Stimulated activated CD4-positive, alpha-beta T cell treated with anti-CD3 and anti-CD28 coated beads, Interleukin-2, amount 100 ng/mL, for 4 hours (primary cell): ENCODE results near the gene IFITM10.

Experiments
- DNase-seq: peaks from one replicate; pipeline ENCODE4 v3.0.0-alpha.2; 2020; ENCODE audit warnings: low read depth

The IFITM10 gene

DNA sequence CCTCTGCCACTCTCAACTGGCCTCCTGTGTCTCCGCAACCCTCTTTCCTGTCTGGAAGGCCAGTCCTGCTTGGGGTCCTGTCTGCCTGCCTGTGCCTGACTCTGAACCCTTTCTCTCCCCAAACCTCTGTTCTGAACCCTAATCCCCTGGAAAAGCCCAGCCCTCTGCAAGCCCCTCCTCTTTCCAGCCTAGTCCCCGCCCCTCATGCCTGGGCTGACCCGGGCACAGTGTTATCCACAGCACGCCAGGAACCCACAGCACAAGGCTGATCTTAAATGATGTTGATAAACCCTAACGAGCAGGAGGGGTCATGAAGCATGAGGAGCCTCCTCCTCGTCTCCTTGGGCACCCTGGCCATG is at the start of gene IFITM10:
Gene IFITM10 (minus strand): TSS at position 115 of the 359 bp plus-strand sequence. CDS start 153 bp downstream, outside the sequence.
- DNase-seq: no peak

DNA sequence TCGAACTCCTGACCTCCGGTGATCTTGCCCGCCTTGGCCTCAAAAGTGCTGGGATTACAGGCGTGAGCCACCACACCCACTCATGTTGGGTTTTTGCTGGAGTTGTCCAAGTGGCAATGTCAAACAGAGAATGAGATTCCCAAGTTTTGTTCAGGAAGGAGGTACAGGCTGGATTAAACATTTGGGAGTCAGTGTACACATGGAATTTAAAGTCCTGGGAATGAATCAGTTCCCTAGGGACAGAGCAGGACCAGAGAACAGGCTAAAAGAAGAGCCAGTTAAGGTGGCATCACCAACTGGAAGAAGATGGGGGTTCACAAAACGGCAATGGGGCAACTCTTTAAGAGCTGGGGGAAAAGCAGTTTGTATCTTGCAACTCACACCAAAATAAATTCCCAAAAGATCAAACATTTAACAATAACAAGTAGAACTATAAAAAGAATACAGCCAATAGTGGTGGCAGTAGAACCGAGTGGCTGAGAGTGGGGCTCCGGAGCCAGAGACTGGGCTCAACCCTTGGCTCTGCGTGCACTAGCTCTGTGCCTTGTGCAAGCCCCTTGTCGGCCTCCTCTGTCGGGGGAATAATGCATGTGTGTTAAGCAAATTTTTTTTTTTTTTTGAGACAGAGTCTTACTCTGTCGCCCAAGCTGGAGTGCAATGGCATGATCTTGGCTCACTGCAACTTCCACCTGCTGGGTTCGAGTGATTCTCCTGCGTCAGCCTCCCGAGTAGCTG is 47.2 kb upstream of the IFITM10 start:
- no peak for DNase-seq

DNA sequence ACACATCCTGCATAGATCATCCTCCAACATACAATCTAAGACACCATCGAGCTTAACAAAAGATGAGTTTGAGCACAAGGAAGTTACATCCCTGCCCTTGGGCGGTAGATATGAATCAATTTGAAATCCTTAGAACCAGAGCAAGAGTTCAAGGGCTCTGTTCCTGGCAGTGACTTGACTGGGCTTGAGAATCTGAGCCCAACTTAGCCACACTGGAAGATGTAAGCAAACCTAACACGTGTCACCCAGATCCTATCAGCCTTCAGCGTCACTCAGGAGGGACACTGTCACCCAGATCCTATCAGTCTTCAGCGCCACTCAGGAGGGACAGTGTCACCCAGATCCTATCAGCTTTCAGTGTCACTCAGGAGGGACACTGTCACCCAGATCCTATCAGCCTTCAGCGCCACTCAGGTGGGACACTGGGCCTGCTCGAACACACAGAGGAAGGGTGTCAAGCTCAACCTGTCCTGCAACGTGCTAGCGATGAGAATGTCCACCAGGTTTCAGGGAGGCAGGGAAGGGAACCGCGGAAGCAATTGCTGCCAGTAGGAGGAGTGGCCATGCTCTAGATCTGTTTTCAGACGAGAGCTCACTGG is 46.1 kb upstream of the IFITM10 start:
- DNase-seq: no peak

DNA sequence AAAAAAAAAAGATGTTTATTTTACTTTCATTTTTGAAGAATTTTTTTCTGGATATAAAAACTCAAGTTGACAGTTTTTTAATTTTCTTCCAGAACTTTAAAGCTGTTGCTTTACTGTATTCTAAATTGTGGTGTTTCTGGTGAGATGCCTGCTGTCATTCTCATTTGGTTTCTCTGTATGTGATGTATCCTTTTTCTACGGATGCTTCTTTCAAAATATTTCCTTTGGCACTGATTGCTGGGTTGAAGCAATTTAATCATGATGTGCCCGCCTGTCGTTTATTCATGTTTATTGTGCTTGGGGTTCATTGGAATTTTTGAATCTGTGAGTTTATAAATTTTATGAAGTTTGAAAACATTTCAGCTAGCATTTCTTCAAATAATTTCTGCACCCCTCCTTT is 42.7 kb upstream of the IFITM10 start:
- no peak for DNase-seq

DNA sequence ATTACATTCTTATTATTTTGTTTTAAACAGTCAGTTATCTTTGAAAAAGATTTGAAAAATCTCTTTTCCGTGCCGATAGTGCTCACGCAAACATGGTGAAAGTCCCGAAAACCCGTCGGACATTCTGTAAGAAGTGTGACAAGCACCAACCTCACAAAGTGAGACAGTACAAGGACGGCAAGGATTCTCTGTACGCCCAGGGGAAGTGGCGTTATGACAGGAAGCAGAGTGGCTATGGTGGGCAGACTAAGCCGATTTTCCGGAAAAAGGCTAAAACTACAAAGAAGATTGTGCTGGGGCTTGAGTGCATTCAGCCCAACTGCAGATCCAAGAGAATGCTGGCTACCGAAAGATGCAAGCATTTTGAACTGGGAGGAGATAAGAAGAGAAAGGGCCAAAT is 42.1 kb upstream of the IFITM10 start:
- no peak for DNase-seq

DNA sequence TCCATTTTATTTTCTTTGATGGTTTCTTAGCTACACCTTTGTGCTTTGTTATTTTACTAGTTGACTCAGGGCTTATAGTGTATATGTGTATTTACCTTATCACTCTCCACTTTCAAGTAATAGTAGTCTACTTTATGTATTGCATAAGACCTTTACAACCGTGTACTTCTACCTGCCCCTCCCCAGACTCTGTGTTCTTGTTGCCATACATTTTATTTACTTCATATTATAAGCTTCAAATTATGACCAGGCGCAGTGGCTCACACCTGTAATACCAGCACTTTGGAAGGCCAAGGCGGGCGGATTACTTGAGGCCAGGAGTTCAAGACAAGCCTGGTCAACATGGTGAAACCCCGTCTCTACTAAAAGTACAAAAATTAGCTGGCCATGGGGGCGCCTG is 41.5 kb upstream of the IFITM10 start:
- no peak for DNase-seq

DNA sequence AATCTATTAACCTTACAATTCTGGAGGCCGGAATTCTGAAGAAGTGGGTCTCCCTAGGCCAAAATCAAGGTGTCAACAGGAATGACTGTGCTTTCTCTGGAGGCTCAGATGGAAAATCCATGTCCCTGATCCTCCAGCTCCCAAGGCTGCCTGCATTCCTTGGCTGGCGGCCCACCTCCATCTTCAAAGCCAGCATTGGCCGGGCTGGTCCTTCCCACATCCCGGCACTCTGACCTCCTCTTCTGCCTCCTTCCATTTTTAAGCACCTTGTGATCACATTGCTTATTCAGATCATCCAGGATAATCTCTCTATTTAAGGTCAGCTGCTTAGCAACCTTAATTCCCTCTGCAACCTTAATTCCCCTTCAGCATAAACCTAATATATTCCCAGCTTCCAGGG is 36.1 kb upstream of the IFITM10 start:
- no peak for DNase-seq

DNA sequence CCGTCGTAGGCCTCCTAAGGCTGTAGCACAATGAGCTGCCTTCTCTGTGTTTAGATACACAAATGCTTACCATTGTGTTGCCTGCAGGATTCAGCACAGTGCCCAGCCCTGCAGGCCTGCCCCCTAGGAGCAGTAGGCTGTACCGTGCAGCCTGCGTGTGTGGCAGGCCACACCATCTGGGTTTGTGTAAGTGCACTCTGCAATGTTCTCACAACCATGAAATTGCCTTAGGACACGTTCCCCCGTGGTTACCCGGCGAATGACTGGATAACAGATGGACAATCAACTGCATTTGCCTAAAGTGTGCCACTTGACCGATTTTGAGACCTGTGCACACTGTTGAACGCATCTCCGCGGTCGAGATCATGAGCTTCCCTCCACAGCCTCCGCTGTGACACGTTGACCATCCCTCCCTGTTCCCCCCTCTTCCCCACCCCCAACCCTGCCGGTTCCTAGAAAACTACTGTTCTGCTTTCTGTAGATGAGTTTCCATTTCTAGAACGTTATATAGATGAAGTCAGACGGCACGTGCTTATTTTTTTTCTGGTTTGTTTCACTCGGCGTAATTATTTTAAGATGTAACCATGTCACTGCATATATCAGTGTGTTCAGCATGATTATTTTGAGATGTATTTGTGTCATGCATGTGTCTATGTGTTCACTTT is 35.5 kb upstream of the IFITM10 start:
- DNase-seq: no peak

DNA sequence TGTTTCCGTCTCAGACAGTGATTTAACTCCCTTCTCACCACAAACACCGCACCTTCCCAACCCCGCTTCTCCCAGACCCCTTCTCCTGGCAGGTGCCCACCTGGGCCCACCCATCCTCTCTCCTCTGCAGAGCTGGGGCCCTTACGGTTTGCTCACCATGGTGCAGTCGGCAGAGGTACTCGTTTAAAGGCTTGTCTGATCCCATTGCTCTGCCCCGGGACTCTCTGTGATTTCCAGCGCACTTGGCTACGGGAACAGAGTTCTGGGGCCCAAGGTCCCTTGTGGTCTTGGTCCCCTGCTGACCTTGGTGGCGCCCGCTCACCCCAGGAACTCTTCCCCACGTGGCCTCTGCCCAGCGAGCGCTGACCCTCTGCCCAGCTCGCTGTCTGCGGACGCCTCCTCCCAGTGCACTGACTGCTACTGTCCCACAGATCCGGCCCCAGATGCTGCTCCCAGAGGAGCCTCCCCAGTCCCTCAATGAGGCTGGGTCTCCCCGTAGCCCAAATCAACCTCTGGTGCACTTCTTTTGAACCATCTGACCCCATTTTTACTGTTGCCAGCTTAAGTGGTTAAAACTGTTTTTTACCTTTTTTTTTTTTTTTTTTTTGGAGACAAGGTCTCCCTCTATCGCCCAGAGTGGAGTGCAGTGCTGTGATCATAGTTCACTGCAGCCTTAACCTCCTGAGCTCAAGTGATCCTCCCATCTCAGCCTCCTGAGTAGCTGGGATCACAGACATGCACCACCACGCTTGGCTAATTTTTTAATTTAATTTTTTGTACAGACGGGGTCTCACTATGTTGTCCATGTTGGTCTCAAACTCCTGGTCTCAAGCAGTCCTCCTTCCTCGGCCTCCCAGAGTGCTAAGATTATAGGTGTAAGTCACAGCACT is 34.6 kb upstream of the IFITM10 start:
- no peak for DNase-seq

DNA sequence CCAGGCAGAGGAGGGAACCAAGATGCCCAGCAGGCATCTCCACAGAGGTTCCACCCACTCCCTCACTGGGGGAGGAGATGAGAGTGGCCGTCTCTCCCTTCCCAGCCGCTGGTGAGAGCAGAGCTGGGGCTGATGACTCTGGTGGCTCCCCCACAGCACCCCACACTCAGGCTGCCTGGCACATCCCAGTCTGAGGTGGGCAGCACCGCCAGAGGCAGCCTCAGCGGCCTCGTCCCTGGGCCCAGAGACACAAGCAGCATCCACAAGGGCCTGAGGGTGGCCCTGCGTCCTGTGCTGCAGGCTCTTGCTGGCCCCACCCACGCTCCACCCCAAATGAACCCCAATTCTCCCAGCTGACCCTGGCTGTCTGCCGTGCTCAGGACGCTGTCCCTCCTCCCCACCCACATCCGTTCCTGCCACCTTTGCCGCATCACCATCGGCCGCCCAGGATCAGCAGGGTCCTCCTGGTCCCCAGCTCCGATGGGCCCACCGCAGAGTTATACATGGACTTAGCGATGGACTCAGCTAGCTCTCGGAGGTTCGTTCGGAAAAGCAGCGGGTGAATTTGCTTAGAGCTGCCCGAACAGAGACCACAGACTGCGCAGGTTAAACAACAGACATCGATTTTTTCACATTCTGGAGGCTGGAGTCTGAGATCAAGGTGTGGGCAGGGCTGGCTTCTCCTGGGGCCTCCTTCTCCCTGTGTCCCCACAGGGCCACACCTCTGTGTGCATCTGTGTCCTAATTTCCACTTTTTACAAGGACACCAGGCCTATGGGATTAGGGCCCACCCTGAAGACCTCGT is 33.5 kb upstream of the IFITM10 start:
- no peak for DNase-seq

DNA sequence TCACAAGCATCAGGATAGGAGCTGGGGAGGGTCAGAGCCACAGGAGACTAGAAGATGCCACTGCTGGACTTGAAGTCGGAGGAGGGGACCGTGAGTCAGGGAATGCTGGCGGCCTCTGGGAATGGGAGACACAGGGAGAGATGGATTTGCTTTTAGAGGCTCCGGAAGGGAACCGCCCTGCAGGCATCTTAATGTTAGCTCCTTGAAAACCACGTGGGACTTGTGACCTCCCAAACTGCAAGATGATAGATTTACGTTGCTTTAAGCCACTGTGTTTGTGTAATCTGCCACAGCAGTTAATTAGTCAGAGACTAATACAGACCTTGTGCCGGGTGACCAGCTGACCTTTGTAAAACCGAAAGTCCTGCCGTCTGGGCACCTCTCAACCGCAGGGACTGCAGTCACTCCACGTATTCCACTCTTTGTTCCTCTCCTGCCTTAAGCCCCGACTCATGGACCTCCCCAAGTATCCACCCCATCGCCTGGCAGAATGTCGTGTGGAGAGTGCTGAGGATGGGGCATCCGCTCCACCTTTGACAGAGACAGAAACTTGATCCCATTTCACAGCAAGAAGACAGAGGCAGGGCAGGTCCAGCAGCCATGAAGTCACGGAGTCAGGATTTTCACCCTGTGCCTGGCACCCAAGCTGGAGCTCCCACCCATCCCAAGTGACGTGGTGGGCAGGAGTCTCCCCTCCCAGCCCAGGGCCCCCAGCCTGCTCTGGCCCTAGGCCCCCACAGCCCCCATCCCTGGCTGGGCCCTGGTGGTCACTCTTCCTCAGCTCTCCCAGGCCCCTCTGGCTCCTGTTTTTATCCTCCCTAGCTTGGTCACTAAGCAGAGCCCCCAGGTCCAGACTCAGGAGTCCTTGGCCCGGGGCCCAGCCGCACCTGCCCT is 32.7 kb upstream of the IFITM10 start:
- DNase-seq: no peak

DNA sequence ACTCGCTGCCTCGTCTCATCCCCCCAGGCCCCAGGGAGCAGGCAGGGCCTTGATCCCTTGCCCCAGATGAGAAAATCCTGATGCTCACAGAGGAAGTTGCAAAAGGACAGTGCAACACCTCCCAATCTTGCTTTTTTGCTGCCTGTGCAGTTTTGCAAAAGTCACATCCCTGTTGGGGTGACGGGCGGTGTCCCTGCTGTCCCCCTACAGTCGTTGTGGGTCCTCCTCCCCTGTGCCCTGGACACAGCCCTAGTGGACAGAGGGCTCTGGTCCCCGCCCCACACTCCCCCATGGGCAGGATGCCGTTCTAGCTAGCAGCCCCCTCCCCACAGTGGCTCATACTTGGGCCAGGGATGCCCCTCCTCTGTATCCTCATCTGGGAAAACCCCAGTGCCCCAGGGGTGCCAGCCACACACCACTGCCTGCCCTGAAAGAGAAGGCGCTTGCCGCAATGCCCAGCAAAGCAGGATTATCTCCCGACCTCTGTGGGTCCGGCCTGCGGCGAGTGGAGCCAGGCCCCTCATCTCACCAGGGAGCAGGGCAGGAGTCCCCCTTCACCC is 31.7 kb upstream of the IFITM10 start:
- no peak for DNase-seq

DNA sequence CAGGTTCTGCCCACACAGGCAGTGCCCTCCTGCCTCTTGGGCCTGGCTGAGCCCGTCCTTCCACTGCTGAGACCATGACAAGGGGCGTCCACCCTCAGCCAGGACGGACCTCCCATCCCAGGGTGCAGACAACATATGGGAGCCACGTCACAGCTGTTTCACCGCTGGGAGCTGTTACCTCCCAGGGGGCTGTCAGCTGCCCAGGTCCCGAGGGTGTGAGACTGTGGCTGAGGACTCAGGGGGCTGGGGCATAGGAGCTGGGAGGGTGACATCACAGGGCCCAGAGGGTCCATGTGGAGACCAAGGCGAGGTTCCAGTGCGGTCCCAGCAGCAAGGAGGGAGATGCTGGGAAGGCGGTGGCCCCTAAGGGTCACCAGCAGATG is 31.2 kb upstream of the IFITM10 start:
- no peak for DNase-seq

DNA sequence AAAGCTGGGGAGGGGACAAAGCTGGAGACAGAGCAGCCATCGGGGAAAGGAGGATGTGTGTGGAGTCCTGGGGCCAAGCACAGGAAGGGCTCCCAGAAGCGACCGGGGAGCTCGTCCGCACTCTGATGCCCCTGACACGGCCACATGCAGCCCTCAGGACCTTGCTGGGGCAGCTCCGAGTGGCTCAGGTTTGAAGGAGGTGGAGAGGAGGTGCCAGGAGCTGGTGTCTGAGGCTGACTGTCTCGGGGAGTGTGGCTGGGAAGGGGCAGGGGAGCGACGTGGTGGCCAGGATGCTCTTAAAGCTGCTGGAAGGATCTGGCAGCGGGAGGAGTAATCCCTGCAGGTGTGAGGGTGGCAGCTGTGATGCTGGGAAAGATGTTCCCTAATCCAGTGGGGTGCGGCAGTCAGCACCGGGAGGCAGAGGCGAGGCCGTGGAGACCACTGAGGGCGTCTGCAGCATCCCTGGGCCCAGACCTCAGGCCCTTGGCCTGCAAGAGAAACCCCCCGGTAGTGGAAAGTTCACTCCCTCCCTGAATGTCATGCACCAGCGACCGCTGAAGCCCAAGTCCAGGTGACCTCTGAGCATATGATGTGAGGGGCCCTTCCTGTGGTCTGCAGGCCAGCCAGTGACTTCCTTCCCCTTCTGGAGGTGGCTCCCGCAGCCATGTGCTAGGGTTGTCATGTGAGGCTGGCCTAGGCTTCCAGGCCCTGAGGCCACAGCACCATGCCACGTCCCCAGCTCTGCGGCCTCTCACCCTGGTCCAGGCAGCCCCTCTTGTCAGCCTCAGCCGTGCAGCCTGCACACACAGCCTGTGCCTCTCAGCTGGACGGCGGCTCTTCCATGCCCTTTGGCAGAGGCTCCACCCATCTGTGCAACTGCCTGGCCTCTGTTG is 30.6 kb upstream of the IFITM10 start:
- DNase-seq: no peak

DNA sequence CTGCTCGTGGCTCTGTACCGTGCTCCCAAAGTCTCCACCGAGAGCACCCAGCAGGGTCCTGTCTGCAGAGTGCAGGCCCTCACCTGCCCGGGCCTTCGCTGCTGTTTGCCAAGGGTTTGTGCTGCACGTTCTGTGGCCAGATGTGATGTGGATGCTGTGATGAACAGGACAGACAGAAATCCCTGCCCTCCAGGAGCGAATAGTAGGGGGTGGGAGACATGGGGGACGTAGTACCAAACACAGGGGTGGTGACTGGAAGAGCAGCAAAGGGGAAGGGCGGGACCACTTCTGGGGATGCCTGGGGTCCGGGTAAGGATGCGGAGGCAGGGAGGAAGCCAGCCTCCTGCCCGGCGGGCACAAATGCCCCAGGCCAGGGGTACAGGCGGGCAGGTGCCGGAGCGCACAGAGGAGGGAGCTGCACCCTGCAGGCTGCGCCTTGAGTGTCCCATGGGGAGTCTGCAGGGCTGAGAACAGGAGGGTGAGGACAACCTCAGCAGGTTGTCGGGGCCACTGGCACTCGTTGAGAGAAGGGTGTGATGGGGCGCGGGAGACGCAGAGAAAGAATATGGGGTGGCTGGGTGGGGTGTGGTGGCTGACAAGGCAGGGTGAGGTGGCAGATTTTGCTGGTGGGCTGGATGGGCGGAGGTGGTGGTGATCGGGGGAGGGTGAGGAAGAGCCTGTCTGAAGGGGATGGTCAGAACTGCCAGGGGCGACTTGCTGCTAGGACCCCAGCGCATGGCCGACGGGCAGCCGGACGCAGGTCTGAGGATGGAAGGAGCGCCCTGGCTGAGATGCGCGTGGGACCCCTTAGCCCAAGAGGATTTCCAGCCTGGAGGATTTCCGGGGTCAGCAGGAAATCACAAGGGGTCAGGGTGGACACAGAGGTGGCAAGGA is 29.7 kb upstream of the IFITM10 start:
- no peak for DNase-seq

DNA sequence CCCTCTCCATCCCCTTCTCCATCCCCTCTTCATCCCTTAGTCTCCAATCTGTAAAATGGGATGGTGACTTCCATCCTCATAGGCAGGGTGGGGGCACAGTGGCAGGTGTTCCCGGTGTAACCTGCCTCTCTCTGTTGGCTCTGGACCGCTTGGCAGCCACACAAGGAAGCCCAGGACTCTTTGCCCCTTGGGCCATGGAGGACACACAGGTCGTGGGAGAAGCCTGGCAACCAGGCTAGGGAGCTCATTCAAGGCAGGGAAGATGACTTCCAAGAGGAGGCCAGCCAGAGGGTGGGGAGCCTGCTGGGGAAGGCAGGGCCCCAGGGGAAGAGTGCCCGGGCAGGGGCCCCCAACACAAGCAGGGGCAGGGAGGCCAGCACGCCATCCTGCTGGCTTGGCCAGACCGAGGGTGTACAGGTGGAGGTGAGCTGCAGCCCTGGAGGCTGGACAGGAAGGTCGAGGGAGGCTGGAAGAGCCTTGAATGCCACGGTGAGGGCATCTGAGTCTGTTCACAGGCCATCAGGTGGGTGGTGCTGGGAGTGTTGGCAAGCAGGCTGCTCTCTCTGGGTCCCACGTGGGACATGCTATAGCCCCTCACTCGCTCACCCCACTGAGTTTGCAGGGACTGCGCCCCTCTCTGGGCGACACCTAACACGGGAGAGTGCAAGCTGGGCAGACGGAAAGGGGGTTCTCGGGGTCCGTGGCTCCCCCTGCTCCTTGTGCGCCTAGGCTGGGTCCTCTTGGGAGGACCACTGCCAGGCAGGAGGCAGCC is 28.8 kb upstream of the IFITM10 start:
- no peak for DNase-seq

DNA sequence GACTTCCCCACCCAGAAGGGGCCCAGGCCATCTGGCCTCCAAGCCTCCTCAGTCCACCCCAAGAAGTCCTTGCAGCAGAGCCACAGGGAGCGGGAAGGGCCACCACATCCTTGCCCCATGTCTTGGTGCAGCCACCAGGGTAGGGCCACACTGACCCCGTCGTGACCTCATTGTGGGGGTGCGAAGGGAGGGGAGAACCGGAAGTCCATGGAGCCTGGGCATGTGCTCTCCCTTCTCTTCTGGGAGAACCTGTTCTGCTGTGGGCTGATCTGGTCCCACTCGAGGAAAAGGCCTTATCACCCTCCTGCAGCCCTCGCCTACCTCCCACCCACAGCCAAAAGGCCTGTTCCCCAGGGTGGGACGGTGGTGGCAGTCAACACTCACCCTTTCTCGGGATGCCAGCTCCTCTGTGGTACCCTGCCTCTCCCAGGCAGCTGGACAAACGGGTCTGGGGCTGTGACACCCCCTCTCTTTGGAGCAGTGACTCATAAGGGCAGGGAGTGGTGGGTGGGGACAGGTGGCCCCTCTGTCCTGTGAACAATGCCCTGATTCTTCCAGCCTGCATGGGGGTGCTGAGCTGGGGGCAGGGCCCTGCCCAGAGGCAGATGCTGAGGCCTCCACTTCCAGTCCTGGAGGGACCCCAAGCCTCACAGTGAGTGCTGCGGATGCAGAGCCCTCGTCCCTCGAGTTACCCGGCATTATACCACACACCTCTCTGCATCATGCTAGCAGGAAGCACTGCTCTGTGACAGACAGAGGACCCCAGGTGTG is 27.9 kb upstream of the IFITM10 start:
- DNase-seq: no peak
